Upper lobe of left lung (tissue), 6 donors: ENCODE data around the gene NCR2. TPM values are rescaled to one million over a fixed set of nuclear protein-coding genes. Genes with fewer than 3 reads are reported as not detected.

Experiments used
- ATAC-seq, 2 donors: fragments of 200-7000 bp; cut with Tn5 transposase; one replicate each; pipeline ENCODE4 v1.9.1; 2022; ENCODE audit warnings: mild to moderate bottlenecking in 2 of 2, moderate library complexity in 2 of 2; ENCODE audit not compliant: low FRiP score in 2 of 2
- DNase-seq, 2 donors: peaks; one replicate each; pipeline ENCODE4 v3.0.0-alpha.2; 2019 to 2020
- H3K27ac ChIP-seq, 4 donors: fragments of 200-600 bp; sonication (generic); one replicate each; pipeline ENCODE4 v1.5.1; 2016 to 2019
- H3K27me3 ChIP-seq, 4 donors: fragments of 200-600 bp; sonication (generic); one replicate each; pipeline ENCODE4 v1.5.1; 2017 to 2019
- H3K36me3 ChIP-seq, 4 donors: fragments of 200-600 bp; sonication (generic); one replicate each; pipeline ENCODE4 v1.5.1; 2016 to 2019
- H3K4me1 ChIP-seq, 4 donors: fragments of 200-600 bp; sonication (generic); one replicate each; pipeline ENCODE4 v1.5.1; 2018 to 2019
- H3K4me3 ChIP-seq, 4 donors: fragments of 200-600 bp; sonication (generic); one replicate each; pipeline ENCODE4 v1.5.1; 2017 to 2019; ENCODE audit warnings: mild to moderate bottlenecking in 2 of 4, moderate library complexity in 1 of 4
- H3K9me3 ChIP-seq, 4 donors: fragments of 200-600 bp; sonication (generic); one replicate each; pipeline ENCODE4 v1.5.1; 2018 to 2019
- CTCF ChIP-seq, 6 experiments: fragments of 450-650 bp in 4 of 6; fragments of 200-600 bp in 2 of 6; sonication (generic) in 2 of 6; IDR thresholded peaks; one replicate each; pipeline ENCODE4 v1.5.1; 2016 to 2019; ENCODE audit warnings: antibody characterized with exemption in 6 of 6
- EP300 ChIP-seq, 4 donors: sonication (generic); formaldehyde crosslinking; IDR thresholded peaks; one replicate each; pipeline ENCODE4 v1.5.1; 2017; ENCODE audit warnings: antibody characterized with exemption in 4 of 4, control low read depth in 2 of 4
- POLR2A ChIP-seq, 4 donors: fragments of 450-650 bp; IDR thresholded peaks; one replicate each; pipeline ENCODE4 v1.5.1; 2016 to 2017; ENCODE audit warnings: antibody characterized with exemption in 4 of 4, mild to moderate bottlenecking in 2 of 4
- POLR2AphosphoS5 ChIP-seq, 2 donors: sonication (generic); formaldehyde crosslinking; IDR thresholded peaks; one replicate each; pipeline ENCODE4 v1.5.1; 2017; ENCODE audit warnings: antibody characterized with exemption in 2 of 2
- WGBS, 2 donors: methylation state at CpG; one replicate each; pipeline ENCODE4 v1.1.5; 2017 to 2018; 5-methylcytosine and 5-hydroxymethylcytosine counted together
- total RNA-seq, 6 donors: library from RNA; depleted of rRNA in 4 of 6; stranded (reverse); fragments of >200 nt in 4 of 6; gene quantifications; one replicate each; pipeline versions ENCODE4 v1.1.0 to v1.2.1, GENCODE V29; 2016 to 2021
- donor health status: DM: no; HTN: no; CAD: no; lungs with moderate emphysema.
- donor health status: DM: no; HTN: yes; CAD: no; lungs with severe emphysema.

The NCR2 gene
- total RNA-seq, 6 donors from 2014 or later, result not detected

- H3K4me1 ChIP-seq, result peaks cover 7 to 21% (median 13%) of the 10 kb centered on the region in 4 donors
- H3K4me3 ChIP-seq, result peak overlapping the region in 3 of 4 donors; percentile 11 to 37 (median 30)
- 28 to 40% methylated on average over 19 to 31 of the region's 33 CpGs for WGBS, 2 donors
- H3K36me3 ChIP-seq, result no peaks in the 10 kb centered on the region
- H3K27ac ChIP-seq, result no peak overlapping the region
- no peaks in the 10 kb centered on the region for H3K9me3 ChIP-seq
- ATAC-seq, result peak; percentile 97 to 99
- peak; percentile 92 to 93 for DNase-seq
- no peaks in the 10 kb centered on the region for H3K27me3 ChIP-seq
- TF ChIP-seq POLR2A (IDR thresholded peaks at IDR 0.05) (peak in 1 of 4 donors; percentile 20), EP300 (IDR thresholded peaks at IDR 0.05) (no peak), POLR2AphosphoS5 (IDR thresholded peaks at IDR 0.05) (peak; percentile 21 to 35), CTCF (IDR thresholded peaks at IDR 0.05) (peak; percentile 99 to 100 (median 99))
These were observed 16.5 kb upstream of the NCR2 start for GRCh38 chr6:41318654-41319565.

GRCh38 chr6:41321183-41321582 is 14.2 kb upstream of the NCR2 start:
- no peaks in the 10 kb centered on the region for H3K27me3 ChIP-seq
- 89 to 92% methylated on average over 4 of the region's 4 CpGs for WGBS, 2 donors
- H3K36me3 ChIP-seq, result no peaks in the 10 kb centered on the region
- TF ChIP-seq EP300 (IDR thresholded peaks at IDR 0.05) (no peak), CTCF (IDR thresholded peaks at IDR 0.05) (no peak), POLR2AphosphoS5 (IDR thresholded peaks at IDR 0.05) (no peak), POLR2A (IDR thresholded peaks at IDR 0.05) (no peak)
- no peak overlapping the region for H3K27ac ChIP-seq
- DNase-seq, result no peak
- peaks cover 7 to 21% (median 13%) of the 10 kb centered on the region in 4 donors for H3K4me1 ChIP-seq
- no peaks in the 10 kb centered on the region for H3K9me3 ChIP-seq
- no peak for ATAC-seq
- H3K4me3 ChIP-seq, result no peak overlapping the region

GRCh38 chr6:41325446-41326066 is 9.9 kb upstream of the NCR2 start:
- H3K27me3 ChIP-seq, result peaks cover 0 to 3% (median 0%) of the 10 kb centered on the region in 4 donors
- ATAC-seq, result no peak
- no peaks in the 10 kb centered on the region for H3K4me1 ChIP-seq
- H3K4me3 ChIP-seq, result no peak overlapping the region
- H3K36me3 ChIP-seq, result no peaks in the 10 kb centered on the region
- TF ChIP-seq POLR2A (IDR thresholded peaks at IDR 0.05) (no peak), CTCF (IDR thresholded peaks at IDR 0.05) (no peak), EP300 (IDR thresholded peaks at IDR 0.05) (no peak), POLR2AphosphoS5 (IDR thresholded peaks at IDR 0.05) (no peak)
- H3K27ac ChIP-seq, result no peak overlapping the region
- DNase-seq, result no peak
- no peaks in the 10 kb centered on the region for H3K9me3 ChIP-seq
- WGBS, 2 donors, result 61 to 63% methylated on average over 4 of the region's 4 CpGs

GRCh38 chr6:41326092-41326491 is 9.3 kb upstream of the NCR2 start:
- Histone ChIP-seq H3K4me1 (no peaks in the 10 kb centered on the region), H3K36me3 (no peaks in the 10 kb centered on the region), H3K27ac (no peak overlapping the region), H3K9me3 (no peaks in the 10 kb centered on the region), H3K27me3 (peaks cover 0 to 3% (median 0%) of the 10 kb centered on the region in 4 donors), H3K4me3 (no peak overlapping the region)
- ATAC-seq, result no peak
- TF ChIP-seq EP300 (IDR thresholded peaks at IDR 0.05) (no peak), CTCF (IDR thresholded peaks at IDR 0.05) (no peak), POLR2AphosphoS5 (IDR thresholded peaks at IDR 0.05) (no peak), POLR2A (IDR thresholded peaks at IDR 0.05) (no peak)
- WGBS, 2 donors, result 70 to 77% methylated on average over 9 of the region's 9 CpGs
- no peak for DNase-seq
